CD4-positive, alpha-beta T cell treated with Interferon alpha-2 for 1 hour (primary cell): ENCODE results near the gene GON4L.
"Not testable (repeated sequence)": the region's sequence is repeated elsewhere in the genome, so short reads cannot be mapped to it uniquely, and the experiment has no call there.

Experiments
- DNase-seq, 2 donors: peaks; one replicate each; pipeline ENCODE4 v3.0.0-alpha.2; 2020 to 2022

Gene GON4L, protein sequence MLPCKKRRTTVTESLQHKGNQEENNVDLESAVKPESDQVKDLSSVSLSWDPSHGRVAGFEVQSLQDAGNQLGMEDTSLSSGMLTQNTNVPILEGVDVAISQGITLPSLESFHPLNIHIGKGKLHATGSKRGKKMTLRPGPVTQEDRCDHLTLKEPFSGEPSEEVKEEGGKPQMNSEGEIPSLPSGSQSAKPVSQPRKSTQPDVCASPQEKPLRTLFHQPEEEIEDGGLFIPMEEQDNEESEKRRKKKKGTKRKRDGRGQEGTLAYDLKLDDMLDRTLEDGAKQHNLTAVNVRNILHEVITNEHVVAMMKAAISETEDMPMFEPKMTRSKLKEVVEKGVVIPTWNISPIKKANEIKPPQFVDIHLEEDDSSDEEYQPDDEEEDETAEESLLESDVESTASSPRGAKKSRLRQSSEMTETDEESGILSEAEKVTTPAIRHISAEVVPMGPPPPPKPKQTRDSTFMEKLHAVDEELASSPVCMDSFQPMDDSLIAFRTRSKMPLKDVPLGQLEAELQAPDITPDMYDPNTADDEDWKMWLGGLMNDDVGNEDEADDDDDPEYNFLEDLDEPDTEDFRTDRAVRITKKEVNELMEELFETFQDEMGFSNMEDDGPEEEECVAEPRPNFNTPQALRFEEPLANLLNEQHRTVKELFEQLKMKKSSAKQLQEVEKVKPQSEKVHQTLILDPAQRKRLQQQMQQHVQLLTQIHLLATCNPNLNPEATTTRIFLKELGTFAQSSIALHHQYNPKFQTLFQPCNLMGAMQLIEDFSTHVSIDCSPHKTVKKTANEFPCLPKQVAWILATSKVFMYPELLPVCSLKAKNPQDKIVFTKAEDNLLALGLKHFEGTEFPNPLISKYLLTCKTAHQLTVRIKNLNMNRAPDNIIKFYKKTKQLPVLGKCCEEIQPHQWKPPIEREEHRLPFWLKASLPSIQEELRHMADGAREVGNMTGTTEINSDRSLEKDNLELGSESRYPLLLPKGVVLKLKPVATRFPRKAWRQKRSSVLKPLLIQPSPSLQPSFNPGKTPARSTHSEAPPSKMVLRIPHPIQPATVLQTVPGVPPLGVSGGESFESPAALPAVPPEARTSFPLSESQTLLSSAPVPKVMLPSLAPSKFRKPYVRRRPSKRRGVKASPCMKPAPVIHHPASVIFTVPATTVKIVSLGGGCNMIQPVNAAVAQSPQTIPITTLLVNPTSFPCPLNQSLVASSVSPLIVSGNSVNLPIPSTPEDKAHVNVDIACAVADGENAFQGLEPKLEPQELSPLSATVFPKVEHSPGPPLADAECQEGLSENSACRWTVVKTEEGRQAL (N-terminal part only)

GRCh38 chr1:155856975-155857930 lies at the start of gene GON4L:
Gene GON4L, minus strand, starts transcription at chr1:155857214. Its CDS starts 3,434 bp downstream, at chr1:155853780.
- DNase-seq, result peak; percentile 89 to 93

DNA sequence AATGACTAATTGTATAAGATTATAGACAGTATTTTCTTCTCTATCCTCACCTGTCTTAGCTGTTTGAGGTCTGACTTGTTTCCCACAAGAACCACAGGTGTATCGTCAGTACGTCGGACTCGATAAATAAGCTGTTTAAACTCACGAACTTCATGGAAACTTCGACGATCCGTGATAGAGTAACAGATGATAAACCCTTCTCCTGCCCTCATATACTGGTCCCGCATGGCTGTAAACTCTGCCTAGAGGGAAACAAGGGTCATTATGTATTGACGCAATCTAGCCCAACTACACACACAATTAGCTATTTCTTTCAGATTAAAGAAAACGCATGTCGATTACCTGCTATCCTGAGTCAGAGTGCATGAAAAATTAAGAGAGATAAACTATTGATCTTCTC lies 47.2 kb upstream of the GON4L start:
- no peak for DNase-seq

DNA sequence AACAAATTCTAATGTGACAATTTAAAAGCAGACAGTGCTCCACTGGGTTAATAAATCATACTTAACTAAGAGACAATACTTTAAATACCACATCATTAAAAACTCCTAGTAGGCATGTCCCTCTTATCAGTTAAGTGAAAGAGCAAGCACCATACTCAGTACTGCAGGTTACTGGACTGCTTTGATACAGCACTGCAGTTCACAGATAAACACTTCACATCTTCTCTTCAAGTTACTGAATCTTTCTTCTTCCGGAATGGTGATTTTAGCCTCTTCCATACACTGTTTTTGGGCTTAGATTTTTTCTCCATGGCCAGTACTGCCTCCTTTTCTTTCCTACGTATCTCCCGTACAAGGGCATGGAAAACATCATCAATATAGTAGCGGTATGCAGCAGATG lies 43.1 kb upstream of the GON4L start:
- DNase-seq, result no peak

GRCh38 chr1:155899683-155900082 lies 42.7 kb upstream of the GON4L start:
- DNase-seq, result no peak

DNA sequence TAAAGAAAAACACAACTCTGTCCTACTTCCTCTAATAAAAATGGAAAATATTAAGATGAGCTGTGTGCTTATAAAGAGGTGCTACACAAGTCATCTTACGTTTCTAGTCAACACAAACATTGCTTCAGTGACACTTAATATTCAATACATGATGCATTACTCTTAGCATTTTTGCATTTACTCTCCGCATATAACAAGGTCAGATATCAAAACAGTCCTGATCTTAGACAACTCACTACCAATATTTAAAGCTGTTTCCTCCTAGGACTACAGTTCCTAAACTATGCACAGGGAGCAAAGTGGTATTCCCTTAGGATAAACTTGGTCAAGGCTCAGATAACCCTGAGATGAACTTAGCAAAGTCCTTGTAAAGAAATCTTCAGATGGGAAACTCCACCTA lies 41.9 kb upstream of the GON4L start:
- no peak for DNase-seq

DNA sequence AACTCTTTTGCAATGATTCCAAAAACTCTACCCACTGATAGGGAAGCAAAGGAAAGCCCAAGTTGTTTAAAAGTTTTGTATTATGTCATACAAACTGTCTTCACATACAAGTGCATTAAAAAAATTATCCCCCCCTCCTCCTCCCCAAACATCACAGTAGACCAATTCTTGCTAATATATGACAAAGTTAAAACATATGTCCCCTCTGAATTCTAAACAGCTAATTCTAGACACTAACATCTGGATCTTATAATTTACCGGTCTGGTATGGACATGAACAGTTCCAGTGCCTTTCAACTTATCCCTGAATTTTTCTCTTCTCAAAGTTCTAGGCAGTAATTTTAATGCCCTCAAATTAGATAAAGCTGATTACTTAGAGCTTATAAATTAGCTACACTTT lies 40.7 kb upstream of the GON4L start:
- DNase-seq, result no peak

DNA sequence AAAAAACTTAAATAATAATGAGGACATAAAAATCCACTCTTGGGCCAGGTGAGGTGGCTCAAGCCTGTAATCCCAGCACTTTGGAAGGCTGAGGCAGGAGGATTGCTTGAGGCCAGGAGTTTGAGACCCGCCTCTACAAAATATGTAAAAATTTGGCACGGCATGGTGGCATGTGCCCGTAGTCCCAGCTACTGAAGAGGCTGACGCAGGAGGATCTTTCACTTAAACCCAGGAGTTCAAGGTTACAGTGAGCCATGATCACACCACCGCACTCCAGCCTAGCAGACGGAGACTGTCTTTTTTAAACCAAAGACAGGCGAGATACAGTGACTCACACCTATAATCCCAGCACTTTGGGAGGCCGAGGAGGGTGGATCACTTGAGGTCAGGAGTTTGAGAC lies 39.5 kb upstream of the GON4L start:
- not testable (repeated sequence) for DNase-seq

DNA sequence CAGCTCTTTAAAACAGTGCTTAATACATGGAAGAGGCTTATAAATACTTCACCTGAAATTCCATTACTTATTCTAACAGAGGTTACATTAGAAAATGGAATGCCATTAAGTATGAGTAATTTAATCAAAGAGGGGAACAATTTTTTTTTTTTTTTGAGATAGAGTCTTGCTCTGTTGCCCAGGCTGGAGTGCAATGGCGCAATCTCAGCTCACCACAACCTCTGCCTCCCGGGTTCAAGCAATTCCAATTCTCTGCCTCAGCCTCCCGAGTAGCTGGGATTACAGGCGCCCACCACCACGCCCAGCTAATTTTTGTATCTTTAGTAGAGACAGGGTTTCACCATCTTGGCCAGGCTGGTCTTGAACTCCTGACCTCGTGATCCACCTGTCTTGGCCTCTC lies 38.6 kb upstream of the GON4L start:
- DNase-seq, result not testable (repeated sequence)

DNA sequence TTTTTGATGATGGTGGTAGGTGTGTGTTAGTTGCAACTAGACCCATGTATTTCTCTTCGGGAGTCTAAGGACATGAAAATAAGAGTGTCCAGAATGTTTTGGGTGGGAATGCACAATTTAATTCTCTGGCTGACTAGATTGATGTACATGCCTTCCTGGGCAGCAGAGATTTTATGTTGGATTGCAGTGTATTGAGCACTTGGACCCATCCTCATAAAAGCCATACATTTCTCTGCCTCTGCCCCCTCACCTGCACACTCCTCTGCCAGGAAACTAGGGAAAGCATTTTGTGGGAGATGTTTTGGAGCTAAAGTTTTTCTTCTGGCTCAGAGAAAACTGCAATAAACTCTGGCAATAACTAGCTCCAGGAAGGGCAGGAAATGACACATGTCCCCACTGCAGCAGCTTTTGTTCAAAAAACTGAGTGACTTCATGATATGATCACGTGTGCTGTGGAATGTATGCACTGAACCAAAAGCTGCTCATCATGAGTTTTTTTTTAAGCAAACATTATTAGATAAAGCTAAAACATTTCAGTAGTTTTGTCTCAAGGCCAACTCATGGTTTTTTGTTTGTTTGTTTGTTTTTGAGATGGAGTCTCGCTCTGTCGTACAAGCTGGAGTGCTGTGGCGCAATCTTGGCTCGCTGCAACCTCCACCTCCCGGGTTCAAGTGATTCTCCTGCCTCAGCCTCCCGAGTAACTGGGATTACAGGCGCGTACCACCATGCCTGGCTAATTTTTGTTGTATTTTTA lies 36.6 kb upstream of the GON4L start:
- peak in 1 of 2 donors; percentile 39 for DNase-seq

GRCh38 chr1:155892796-155893195 lies 35.8 kb upstream of the GON4L start:
- DNase-seq, result no peak

- no peak for DNase-seq
These were observed 33.2 kb upstream of the GON4L start for GRCh38 chr1:155890251-155890650.

GRCh38 chr1:155889566-155889965 lies 32.6 kb upstream of the GON4L start:
- no peak for DNase-seq

DNA sequence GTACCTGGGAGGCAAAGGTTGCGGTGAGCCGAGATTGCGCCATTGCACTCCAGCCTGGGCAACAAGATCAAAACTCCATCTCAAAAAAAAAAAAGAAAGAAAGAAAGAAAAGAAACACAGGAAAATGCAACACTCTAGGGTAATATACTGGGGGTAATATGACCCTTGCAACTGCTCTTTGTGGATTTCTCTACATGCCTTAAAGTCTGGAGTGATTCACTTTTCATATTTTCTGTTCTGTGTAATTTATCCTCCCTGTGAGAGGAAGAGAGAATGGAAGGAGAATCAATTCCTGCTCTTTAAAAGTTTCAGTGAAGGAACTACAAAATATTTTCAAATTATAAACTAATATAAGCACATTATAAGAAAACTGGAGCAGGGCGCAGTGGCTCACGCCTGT lies 31.5 kb upstream of the GON4L start:
- no peak for DNase-seq

GRCh38 chr1:155884982-155885381 lies 28.0 kb upstream of the GON4L start:
- no peak for DNase-seq

DNA sequence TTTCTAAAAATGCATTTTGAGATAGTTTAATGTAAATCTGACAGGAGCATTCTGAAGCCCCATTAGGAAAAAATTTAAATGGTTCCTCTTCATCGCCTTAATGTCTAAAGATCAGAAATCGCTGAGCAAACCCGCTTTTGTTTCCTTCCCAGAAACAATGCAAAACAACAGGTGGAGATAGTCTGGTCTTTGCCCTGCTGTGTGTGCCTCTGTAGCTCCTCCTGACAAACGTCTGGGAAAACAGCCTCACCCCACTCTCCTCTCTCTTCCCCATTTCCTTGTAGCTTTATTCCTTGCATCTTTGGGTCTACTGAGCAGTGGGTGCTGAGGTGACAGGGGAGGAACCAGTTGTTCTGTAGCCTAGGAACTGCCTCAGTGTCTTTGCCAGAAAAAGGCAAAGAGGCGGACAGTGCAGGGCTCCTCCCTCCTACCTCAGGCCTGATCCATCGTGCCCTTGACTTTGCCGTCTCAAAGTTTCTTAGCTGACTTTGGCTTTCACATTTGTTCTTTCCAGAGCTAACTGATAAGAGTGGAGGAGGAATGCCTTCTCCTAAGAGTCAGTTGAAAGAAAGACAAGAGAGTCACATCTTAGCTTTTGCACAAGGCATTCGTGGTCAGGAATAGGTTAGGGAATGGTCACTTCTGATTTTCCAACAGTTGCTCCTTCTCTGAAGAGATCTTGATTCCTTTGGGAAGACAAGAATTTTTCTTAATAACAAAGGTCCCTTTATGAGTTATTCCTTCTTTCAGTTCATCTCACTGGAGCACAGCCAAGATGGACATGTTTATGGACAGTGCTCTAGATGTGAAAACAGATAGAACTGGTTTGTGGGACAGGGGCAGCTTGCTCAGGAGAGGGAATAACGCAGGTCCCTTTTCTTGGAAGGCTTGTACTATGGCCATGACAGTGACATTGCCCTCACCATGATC lies 27.3 kb upstream of the GON4L start:
- no peak for DNase-seq

DNA sequence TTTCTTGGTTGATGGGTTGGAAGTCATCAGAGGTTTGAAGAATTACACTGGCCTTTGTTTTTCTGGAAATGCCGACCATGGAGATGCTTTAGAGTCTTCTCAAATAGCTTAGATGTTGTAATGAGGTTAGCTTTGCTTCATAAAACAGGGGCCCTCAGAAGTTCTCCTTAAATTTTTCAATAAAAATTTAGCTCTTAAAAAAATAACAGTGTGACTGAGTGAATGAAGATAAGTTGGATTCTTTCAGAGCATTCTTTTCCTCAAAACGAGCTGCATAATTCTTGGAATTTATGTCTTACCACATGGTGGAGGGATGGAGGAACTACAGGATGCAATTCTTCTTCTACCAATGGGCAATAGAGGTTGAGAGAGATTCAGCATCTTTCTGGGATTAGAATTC lies 25.8 kb upstream of the GON4L start:
- DNase-seq, result no peak

DNA sequence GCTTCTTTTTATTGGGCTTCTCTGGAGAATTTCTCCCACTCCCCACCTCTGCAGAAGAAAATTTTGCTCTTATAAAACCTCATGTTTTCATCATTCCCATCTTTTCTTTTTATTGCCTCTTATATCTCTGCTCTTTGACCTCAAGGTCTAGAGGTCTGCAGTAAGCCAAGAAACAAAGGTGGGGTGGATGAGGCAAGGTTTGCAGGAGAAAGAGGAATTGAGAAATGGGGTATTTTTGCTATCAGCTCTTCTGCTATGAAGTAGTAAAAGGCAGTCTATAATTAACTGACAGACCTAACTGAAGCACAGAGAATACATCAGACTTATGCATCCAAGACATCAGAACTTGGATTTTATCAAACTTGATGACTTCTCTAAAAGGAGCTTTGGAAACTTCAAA lies 25.2 kb upstream of the GON4L start:
- no peak for DNase-seq

DNA sequence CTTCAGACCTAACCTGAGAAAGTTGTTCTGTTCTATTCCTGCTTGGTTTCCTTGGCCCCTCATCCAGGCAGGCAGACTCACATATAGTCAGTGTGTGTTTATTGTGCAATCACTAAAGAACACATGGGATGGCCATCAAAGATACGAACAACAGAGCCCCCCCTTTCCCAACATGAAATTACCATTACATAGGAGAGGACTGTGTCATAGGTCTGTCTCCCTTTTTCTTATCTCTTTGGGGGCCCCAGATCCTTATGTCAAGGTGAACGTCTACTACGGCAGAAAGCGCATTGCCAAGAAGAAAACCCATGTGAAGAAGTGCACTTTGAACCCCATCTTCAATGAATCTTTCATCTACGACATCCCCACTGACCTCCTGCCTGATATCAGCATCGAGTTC lies 23.9 kb upstream of the GON4L start:
- DNase-seq, result no peak

GRCh38 chr1:155880251-155880650 lies 23.2 kb upstream of the GON4L start:
- DNase-seq, result no peak

DNA sequence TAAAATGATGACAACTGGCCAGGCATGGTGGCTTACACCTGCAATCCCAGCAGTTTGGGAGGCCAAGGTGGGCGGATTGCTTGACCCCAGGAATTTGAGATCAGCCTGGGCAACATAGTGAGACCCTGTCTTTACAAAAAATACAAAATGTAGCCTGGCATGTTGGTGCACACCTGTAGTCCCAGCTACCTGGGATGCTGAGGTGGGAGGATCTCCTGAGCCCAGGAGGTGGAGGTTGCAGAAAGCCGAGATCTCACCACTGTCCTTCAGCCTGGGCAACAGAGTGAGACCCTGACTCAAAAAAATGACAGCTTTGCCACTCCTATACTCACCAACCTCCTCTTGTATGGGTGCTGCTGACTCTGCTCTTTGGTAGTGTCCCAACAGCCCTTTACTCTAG lies 20.9 kb upstream of the GON4L start:
- no peak for DNase-seq
